CD4-positive, alpha-beta T cell treated with Interleukin-4 for 4 hours (primary cell): Measurements from ENCODE around the gene ING4.
"Not testable (repeated sequence)": the region's sequence is repeated elsewhere in the genome, so short reads cannot be mapped to it uniquely, and the experiment has no call there.

Experiments
- DNase-seq: peaks from one replicate; pipeline ENCODE4 v3.0.0-alpha.2; 2020

The ING4 gene

GRCh38 chr12:6662906-6663742 is at the start of gene ING4:
TSS of gene ING4 (minus strand) at chr12:6663119. CDS start at chr12:6663101, 18 bp downstream.
- peak; percentile 99 for DNase-seq

- no peak for DNase-seq
Measured at GRCh38 chr12:6708960-6709394, 46.1 kb upstream of the ING4 start.

- DNase-seq: not testable (repeated sequence)
Measured at GRCh38 chr12:6708351-6708750, 45.4 kb upstream of the ING4 start.

GRCh38 chr12:6703631-6704030 is 40.7 kb upstream of the ING4 start:
- DNase-seq: no peak

GRCh38 chr12:6701078-6701768 is 38.3 kb upstream of the ING4 start:
- no peak for DNase-seq

- peak; percentile 15 for DNase-seq
Measured at GRCh38 chr12:6700646-6701051, 37.7 kb upstream of the ING4 start, which contains the start of gene PIANP. TSS of gene PIANP (minus strand) at chr12:6700815. CDS start at chr12:6698061, 2,754 bp downstream.

- no peak for DNase-seq
Measured at GRCh38 chr12:6699989-6700645, 37.2 kb upstream of the ING4 start.

- no peak for DNase-seq
Measured at GRCh38 chr12:6699259-6699988, 36.5 kb upstream of the ING4 start.

GRCh38 chr12:6698352-6699046 is 35.6 kb upstream of the ING4 start:
- no peak for DNase-seq

GRCh38 chr12:6697584-6698351 is 34.8 kb upstream of the ING4 start:
- DNase-seq: no peak

GRCh38 chr12:6696690-6697583 is 34.0 kb upstream of the ING4 start:
- no peak for DNase-seq

GRCh38 chr12:6695313-6696045 is 32.6 kb upstream of the ING4 start:
- no peak for DNase-seq

GRCh38 chr12:6694701-6695100 is 31.8 kb upstream of the ING4 start:
- no peak for DNase-seq

GRCh38 chr12:6693832-6694355 is 31.0 kb upstream of the ING4 start:
- DNase-seq: no peak

- no peak for DNase-seq
Measured at GRCh38 chr12:6692888-6693287, 30.0 kb upstream of the ING4 start.

GRCh38 chr12:6691473-6691872 is 28.6 kb upstream of the ING4 start:
- DNase-seq: no peak

GRCh38 chr12:6688999-6689882 is 26.3 kb upstream of the ING4 start, which contains the start of gene ZNF384:
TSS of gene ZNF384 (minus strand) at chr12:6689375. CDS start at chr12:6679520, 9,855 bp downstream.
- DNase-seq: peak; percentile 99

- DNase-seq: no peak
Measured at GRCh38 chr12:6688543-6688998, 25.7 kb upstream of the ING4 start.
